GM04504 (cell line): Measurements from ENCODE around the gene FARS2.

ENCODE experiments used
- DNase-seq: peaks from one replicate; pipeline ENCODE4 v3.0.0-alpha.2; 2012; ENCODE audit warnings: low read depth

The FARS2 gene

DNA sequence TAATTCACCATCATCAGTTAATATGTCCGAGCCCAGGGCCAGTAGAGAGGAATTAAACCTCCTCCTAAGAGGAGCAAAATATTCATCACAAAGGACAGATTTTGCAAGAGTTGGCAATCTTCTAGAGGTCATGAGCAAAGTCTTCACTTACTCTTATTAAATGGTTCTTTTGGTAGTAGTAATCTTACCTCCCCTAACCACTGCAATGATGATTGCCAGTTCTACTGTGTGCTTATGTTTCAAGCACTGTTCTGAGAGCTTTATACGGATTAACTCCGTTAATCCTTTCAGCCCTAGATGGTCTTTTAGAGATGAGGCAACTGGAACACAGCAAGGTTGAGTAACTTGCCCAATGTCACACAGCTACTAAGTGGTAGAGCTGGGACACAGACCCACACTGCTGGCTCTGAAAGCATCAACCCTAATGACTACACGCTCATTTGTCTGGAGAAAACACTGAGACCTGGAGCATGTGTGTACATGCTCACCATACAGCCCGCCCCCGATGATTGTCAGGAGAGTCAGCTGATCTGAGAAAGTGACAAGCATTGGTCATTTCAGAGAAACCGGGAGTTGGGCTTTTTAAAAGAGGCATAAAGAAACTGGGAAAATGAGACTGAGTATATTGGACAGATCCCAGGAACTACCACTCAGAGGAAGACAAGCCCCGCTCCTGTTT, 469.4 kb downstream of the FARS2 start:
- DNase-seq: peak; percentile 60

GRCh38 chr6:5731435-5731834, 470.1 kb downstream of the FARS2 start:
- DNase-seq: no peak

DNA sequence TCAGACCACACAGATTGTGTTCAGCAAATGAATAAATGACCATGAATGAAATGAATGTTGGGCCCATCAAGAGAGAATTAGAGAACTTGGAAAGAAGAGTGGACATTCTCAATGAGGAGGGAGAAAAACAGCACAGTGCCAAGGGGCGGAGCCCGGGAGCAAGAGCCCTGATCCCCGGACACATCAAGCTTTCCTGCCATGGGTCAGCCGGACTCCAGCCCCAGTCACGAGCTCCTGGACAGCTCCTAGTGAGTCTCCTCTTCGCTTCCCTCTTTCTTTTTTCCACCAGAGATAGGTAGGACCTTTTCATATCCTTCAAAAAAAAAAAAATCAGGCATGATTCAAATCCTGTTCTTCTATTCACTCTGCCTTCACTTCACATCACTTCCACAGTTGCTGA, 471.2 kb downstream of the FARS2 start:
- DNase-seq: no peak

DNA sequence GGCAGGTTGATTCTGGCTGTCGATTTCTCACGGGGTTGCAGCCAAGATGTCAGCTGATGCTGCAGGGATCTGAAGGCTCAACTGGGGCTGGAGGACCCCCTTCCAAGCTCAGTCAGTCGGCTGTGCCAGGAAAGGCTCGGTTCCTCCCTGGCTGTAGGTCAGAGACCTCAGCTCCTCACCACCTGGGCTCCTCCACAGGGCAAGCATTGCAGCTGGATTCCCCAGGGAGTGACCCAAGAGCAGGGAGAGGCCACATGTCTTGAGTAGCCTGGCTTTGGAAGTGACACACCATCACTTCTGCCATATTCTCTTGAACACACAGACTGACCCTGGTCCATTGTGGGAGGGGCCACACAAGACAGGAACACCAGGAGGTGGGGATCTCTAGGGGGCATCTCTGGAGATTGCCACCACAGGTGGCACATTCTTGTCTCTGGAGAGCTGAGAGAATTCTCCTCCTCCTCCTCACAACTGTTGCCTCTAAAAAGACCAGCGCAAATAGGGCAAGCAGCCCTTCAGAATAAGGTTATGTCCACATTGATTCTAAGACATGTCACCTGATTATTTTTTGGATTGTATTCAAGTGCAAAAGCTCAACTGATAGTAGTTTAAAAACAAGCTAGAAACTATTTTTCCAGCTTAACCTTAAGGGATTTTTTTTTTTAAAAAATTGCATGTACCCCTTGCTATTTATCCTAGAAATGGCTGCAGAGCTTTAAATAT, 474.9 kb downstream of the FARS2 start:
- no peak for DNase-seq

DNA sequence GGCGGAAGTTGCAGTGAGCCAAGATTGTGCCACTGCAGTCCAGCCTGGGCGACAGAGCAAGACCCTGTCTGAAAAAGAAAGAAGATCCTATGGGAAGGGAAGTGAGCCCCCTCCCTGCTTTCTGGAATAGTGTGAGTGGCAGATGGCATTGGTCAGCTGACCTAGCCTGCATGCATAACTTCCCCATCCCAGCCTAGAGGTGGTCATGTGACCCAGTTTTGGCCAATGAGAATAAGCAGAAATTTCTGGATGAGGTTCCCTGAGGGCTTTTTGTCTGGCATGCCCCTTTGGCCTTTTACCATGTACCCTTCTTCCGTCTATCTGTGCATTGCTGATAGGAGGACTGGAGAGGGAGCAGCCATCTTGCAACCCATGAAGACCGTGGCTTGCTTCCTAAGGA, 476.1 kb downstream of the FARS2 start:
- DNase-seq: no peak

- DNase-seq: no peak
These were observed 476.9 kb downstream of the FARS2 start for GRCh38 chr6:5738211-5738610.

DNA sequence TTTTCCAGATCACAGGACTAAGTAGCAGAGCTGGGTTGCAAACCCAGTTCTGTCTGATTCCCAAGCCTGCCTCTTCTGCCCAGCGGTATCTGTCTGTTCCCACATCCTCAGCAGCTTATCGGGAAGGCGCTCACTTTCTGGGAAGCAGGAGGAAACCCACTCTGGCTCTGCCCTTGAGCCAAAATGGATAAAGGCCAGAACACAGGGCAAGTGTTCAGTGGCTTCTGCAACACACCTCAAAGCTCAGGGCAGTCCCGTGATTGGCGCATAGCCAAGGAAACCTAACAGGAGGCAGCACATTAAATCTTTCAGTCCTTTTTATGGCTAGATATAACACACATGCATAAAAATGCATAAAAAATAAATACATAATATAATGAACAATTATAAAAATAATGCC, 483.2 kb downstream of the FARS2 start:
- DNase-seq: no peak

- no peak for DNase-seq
These were observed 483.8 kb downstream of the FARS2 start for GRCh38 chr6:5745081-5745480.

GRCh38 chr6:5746053-5746758, 484.9 kb downstream of the FARS2 start:
- DNase-seq: no peak

DNA sequence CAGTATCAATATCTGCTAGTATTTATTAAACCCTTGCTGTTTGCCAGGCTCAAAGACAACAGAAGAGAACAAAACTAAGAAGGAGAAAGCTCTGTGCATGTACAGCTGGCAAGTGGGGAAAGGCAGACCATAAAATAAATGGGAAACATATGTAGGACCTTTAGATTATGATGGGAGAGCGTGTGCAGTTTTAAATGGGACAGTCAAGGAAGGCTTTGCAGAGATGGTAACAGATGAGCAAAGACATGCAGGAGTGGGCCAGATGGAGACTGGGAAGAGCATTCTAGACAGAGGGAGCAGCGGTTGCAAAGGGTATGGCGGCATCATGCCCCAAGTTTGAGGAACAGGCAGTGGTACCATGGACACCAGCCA, 485.4 kb downstream of the FARS2 start:
- DNase-seq: no peak

GRCh38 chr6:5747379-5747778, 486.1 kb downstream of the FARS2 start:
- DNase-seq: no peak

DNA sequence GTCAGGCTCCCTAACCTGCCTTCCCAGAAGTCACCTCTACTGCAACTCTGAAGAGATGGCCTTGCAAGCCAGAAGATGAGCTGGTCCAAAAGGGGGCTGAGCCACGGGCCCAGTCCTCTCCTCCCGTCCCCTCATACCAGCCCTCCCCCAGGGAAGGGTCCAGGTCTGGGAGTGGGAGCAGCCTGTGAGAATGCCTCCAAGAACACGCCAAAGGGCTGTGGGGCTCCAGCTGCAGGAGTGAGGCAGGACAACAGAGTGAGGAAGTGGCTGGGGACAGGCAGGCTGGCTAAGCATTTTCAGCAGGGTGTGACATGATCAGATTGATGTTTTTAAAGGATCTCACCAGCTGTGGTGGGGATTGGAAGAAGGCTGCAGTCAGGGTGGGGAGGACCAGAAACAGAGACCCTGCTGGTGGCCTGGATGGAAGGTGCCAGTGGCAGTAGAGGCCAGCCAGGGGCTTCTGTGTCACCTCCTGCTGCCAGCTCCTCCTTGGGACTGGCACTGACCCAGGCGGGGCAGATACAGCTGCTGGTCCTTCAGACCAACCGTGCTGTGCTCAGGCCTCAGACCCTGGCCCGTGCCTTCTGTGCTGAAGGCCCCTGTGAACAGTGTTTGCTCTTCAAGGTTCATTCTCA, 487.8 kb downstream of the FARS2 start:
- no peak for DNase-seq

DNA sequence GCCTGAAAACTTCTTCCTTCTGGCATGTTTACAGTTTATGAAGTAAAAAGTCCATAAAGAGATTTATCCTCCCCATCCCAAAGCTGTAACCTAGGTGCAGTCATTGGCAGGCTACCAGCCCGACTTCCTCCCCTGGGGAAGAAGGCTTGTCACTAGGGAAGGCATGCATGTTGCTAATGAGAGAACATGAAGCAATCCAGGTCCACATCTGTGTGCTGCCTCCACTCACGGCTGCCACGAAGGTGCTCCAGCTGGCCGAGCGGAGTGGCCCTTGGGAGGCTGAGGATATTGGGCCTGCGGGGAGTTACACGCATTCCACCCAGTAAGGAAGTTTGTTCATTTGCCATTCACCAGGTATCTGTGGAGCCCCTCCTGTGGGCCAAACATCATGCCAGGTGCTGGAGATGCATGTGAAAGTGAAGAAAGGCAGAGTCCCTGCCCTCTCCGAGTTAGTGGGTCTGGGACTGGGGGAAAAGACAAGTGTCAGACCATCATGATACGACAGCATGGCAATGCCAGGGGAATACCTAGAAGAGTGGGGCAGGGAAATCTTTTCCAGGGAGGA, 488.4 kb downstream of the FARS2 start:
- DNase-seq: no peak

DNA sequence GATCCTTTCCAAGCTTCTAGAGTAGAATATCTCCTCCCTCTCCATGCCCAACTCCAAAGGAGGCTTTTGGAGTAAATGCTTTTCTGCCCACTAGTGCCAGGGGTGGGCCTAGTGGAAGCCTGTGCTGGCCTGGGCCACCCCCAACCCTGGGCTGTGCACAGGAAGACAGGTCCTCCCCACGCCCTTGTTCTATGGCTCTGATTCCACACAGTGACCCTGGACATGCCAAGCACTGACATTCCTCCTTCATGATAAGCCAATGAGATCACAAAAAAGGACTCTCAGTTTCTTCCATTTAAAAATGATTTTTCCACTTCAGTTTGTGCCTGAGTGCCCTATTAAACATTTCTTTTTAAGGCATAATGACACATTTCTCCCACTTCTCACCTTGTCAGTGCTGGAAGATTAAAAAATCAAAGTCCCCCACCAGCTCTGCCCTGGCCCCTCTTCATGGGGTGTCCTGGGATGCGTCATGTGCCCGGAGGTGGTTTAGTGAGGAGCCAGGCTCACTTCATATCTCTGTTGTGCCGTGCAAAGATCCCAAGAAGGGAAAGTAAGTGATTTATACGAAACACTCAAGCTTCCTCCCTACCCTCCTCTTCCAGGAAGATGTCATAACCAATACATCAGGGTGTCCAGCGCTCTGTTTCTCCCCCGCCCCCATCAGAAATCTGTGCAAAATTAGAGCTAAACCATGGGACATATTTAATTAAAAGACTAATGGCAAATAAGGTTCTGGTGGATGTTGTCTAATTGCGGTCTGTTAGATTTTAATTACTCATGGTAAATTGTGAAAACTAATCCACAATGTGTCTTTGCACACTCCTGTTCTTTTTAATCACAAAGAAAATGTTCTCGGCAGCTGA, 490.4 kb downstream of the FARS2 start:
- no peak for DNase-seq

DNA sequence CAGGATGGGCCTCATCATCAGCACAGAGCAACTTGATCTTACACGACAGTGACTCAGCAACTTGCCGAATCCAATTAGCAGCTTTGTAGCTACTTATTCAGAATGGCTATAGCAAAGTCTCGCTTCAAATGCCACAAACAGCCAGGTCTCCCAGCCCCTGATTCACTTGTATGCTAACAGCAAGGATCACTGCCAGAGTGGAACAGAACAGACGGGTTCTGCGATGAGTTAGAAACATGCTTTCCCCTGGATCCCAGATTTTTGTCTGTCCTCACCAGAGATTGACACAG, 491.0 kb downstream of the FARS2 start:
- peak; percentile 76 for DNase-seq

- no peak for DNase-seq
These were observed 491.9 kb downstream of the FARS2 start for GRCh38 chr6:5753209-5753608.

DNA sequence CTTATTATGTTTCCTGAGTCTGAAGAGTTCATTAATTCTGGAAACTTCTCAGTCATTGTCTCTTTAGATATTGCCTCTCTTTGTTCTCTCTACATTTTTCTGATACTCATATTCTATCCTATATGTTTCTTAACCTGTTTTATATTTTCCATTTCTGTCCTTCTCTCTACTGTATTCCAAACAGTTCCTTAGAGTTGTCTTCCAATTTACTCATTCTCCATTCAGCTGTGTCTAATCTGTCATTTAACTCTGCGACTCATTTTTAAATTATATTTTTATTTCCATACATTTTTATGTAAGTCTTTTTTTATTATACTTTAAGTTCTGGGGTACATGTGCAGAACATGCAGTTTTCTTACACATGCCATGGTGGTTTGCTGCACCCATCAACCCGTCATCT, 493.6 kb downstream of the FARS2 start:
- no peak for DNase-seq

DNA sequence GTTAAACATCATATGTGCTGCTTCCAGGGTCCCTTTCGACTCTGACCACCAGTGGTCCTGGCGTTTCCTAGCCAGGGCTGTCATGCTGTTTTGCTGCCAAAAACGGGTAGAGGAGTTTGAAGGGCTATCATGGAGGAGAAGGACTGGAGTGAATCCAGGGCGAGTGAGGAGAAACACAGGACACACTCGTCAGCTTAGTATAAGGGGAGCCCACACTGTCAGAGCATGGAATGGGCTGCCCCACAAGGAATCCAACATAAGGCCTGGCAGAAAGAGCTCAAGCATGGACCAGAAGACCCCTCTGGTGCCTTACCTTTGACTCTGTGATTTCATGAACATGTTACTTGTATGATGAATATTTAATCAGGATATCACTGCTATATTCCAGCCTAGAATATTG, 498.3 kb downstream of the FARS2 start:
- no peak for DNase-seq

GRCh38 chr6:5761370-5761769, 500.1 kb downstream of the FARS2 start:
- DNase-seq: no peak

DNA sequence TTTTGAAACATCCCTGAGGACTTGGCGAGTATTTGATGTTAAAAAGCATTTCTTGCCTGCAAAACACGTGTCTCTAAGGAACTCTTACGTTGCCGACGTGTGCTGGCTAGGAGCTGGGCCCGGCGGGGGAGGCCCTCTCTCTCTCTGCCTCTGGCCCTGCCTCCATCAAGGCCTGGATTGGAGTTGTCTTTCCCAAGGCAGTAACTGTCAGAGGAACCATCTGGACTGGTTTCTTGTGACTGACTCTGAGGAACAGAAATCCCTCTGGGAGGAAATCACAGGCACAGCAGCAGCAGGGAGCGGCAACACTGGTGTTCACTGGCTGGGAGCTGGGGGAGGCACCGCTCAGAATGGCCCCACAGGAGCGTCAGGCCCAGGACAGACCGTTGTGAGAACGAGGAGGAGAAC, 501.3 kb downstream of the FARS2 start:
- DNase-seq: no peak

GRCh38 chr6:5763407-5763806, 502.1 kb downstream of the FARS2 start:
- DNase-seq: no peak

GRCh38 chr6:5763871-5764270, 502.6 kb downstream of the FARS2 start:
- DNase-seq: no peak
